ENCODE data around the gene NFATC4.
"Not testable (repeated sequence)": the region's sequence is repeated elsewhere in the genome, so short reads cannot be mapped to it uniquely, and the experiment has no call there.

NFATC4 gene

DNA sequence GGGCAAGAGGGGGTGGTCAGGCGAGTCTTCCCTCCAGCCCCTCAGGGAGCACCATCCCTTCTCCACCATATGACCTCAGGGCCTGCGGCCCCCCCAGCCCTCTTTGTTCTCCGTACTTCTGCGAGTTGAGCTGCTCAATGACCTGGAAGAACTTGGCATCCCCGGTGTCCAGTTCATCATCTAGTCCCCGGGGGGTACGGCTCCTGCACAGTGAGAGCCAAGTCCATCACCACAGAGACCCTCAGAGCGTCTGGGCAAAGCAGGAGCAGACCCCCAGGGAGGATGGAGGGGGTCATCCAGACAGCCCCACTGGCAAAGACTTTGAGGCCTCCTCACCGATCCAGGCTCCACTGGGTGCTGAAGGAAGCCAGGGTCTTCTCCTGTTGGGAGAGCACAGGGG, 42.0 kb upstream of the NFATC4 start:
- no peak for DNase-seq (ENCODE audit: low read depth in 2 of 2)
- TF ChIP-seq, protein P1, sequence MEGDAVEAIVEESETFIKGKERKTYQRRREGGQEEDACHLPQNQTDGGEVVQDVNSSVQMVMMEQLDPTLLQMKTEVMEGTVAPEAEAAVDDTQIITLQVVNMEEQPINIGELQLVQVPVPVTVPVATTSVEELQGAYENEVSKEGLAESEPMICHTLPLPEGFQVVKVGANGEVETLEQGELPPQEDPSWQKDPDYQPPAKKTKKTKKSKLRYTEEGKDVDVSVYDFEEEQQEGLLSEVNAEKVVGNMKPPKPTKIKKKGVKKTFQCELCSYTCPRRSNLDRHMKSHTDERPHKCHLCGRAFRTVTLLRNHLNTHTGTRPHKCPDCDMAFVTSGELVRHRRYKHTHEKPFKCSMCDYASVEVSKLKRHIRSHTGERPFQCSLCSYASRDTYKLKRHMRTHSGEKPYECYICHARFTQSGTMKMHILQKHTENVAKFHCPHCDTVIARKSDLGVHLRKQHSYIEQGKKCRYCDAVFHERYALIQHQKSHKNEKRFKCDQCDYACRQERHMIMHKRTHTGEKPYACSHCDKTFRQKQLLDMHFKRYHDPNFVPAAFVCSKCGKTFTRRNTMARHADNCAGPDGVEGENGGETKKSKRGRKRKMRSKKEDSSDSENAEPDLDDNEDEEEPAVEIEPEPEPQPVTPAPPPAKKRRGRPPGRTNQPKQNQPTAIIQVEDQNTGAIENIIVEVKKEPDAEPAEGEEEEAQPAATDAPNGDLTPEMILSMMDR (IDR thresholded peaks at IDR 0.05; ENCODE audit: low read depth, low read length): no peak
- H3K4me3 ChIP-seq (replicated peaks in 1 of 2; ENCODE audit: low read depth in 2 of 2, low read length in 2 of 2): no peak overlapping the region

DNA sequence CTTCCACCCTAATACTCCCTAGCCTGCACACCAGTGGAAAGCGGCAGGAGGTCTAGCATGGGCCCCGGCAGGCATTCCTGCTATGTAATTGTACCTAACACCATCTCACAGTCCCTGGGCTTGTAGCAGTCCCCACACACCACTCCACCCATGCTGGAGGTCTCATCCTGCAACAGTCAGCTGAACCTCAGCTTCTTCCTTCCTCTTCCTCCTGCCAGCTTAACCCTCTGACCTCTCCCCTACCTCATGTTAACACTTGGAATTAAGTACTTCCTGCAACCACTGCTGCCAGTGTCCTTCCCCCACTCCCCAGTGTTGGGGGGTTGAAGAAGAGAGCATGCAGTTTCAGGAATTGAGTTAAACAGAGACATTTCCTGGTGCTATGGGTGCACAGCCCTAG, 40.7 kb upstream of the NFATC4 start:
- no peak for DNase-seq (ENCODE audit: low read depth in 2 of 2)
- TF ChIP-seq, protein P1 (IDR thresholded peaks at IDR 0.05; ENCODE audit: low read depth, low read length): no peak
- no peak overlapping the region for H3K4me3 ChIP-seq (replicated peaks in 1 of 2; ENCODE audit: low read depth in 2 of 2, low read length in 2 of 2)

DNA sequence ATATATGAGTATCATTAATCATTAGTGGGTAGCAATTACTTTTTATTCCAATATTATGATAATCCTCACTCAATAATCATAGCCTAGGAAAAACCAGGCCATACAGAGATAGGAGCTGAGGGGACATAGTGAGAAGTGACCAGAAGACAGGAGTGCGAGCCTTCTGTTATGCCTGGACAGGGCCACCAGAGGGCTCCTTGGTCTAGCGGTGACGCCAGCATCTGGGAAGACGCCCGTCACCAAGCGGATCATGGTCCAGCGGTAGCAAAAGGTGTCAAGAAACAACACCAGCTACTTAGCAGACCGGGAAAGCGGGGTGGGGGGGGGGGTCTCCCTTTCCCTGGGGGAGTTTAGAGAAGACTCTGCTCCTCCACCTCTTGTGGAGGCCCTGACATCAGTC, 40.1 kb upstream of the NFATC4 start:
- peak; percentile 32 to 40 for DNase-seq (ENCODE audit: low read depth in 2 of 2)
- H3K4me3 ChIP-seq (replicated peaks in 1 of 2; ENCODE audit: low read depth in 2 of 2, low read length in 2 of 2): not testable (repeated sequence)
- TF ChIP-seq, protein P1 (IDR thresholded peaks at IDR 0.05; ENCODE audit: low read depth, low read length): peak; percentile 39

DNA sequence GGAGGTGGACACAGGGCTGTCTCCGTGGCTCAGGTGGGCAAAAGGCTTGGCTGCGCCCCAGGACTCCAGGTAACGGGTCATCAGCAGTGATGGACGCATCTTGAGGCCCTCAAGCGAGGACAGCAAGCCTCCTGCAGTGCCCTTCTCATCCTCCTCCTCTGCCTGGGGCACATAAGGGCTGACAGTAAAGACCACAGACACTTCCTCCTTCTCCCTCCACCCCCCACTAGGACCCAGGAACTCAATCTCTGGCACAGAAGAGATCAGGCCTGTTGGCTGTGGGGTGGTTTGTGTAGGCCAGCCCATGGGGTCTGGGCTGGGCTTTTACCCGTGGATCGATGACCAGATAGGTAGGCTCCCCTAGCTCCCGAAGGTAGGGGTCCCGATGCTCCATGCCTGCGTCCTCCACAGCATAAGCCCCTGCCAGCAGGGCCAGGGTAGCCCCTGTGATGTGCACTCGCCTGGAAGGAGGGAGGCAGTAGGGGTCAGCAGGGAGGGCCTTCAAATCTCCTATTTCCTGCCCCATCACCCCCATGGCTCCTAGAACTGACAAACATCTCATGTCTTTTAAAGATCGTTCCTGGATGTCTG, 38.8 kb upstream of the NFATC4 start:
- TF ChIP-seq, protein P1 (IDR thresholded peaks at IDR 0.05; ENCODE audit: low read depth, low read length): no peak
- no peak overlapping the region for H3K4me3 ChIP-seq (replicated peaks in 1 of 2; ENCODE audit: low read depth in 2 of 2, low read length in 2 of 2)
- DNase-seq (ENCODE audit: low read depth in 2 of 2): no peak

DNA sequence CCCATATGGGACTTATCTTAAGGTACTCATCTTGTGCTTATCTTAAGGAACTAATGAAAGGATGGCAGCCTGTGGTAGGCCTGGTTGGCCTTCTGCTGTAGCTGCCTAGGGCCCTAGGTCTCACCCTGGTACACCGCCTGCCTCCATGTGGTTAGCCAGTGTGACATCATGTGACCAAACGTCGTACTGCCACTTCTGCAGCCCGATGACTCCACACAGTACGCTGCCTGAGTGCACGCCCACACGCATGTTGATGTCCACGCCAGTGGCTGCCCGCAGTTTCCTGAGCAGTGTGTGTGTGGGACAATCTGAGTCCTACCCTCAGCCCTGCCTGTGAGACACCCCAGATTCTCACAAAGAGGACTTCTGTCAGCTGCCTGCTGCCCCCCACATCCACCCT, 38.2 kb upstream of the NFATC4 start:
- TF ChIP-seq, protein P1 (IDR thresholded peaks at IDR 0.05; ENCODE audit: low read depth, low read length): no peak
- DNase-seq (ENCODE audit: low read depth in 2 of 2): no peak
- H3K4me3 ChIP-seq (replicated peaks in 1 of 2; ENCODE audit: low read depth in 2 of 2, low read length in 2 of 2): no peak overlapping the region

DNA sequence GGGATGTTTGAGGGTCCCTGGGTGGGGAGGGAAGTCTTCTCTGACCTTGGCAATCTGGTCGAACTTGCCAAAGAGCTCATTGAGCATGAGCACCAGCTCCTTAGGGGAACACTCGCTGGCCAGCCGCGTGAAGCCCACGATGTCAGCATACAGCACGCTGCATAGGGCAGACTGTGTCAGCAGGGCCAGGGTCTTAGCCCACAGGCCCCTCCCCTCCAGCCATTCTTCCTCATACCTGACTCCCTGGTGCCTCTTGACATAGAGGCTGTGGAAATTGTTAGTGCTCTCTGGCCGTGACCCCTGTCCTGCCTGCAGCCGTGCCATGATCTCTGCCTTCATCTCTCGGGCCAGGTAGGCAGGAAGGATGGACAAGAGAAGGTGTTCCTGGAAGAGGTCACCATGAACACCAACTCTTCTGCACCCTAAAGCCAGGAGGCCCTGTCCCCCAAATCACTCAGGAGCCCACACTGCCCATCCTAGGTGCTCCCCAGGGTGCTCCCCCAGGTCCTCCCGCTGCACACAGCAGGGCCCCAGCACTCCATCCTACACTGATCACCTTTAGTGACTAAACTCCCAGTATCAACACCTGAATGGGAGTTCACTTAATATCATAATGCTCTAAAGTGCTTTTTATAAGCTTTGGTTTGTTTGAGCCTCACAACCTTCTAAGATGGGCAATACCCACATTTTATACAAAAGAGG, 36.9 kb upstream of the NFATC4 start:
- TF ChIP-seq, protein P1 (IDR thresholded peaks at IDR 0.05; ENCODE audit: low read depth, low read length): no peak
- DNase-seq (ENCODE audit: low read depth in 2 of 2): no peak
- no peak overlapping the region for H3K4me3 ChIP-seq (replicated peaks in 1 of 2; ENCODE audit: low read depth in 2 of 2, low read length in 2 of 2)
